Iris pigment epithelial cell (primary cell): ENCODE data around the gene RELN.
"Not testable (repeated sequence)": the region's sequence is repeated elsewhere in the genome, so short reads cannot be mapped to it uniquely, and the experiment has no call there.

Source experiments
- DNase-seq: peaks from one replicate; pipeline ENCODE4 v3.0.0-alpha.2; 2011; ENCODE audit warnings: low read depth

Gene RELN

DNA sequence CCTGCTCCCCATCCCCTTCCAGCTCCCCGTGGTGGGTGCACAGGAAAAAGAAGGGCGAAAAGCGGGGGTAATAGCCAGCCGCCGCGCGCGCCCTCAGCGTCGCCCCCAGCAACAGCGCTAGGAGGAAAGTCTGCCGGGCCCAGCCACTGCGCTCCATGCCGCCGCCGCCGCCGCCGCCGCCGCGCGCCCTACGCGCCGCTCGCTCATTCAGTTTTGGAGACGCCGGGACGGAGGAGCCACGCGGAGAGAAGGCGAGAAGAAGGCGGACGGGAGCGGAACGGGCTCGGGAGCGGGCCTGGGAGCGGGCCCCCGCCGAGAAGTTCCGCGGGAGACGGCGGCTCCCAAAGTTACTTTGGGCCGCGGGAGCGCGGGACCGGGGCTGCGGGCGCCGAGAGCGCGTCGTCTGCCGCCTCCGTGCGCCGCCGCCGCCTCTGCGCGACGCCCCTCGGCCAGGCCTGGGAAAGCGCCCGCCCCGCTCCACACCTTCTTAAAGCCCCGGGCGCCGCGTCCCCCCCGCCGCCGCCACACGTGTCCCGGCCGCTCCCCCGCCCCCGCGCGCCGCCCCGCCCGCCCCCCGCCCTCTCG lies at the start of gene RELN:
Gene RELN (minus strand): TSS at position 459 of the 585 bp plus-strand sequence. CDS start 302 bp downstream, at position 157.
- DNase-seq = peak; percentile 34

DNA sequence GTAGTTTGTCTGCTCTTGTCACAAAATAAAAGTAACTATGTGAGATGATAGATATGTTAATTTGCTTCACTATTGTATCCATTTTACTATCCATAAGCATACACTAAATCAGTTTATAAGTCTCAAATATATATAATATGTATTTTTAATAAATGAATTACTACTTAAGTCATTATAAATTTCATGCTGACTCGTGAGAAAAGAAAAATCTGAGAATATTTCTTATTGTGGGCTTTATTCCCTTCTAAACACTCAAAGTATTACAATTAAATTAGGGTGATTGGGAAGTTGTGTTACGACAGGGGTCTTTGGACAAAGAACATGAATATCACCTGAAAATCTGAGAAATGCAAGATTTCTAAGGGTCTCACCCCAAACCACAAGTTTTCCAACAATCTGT lies 48.7 kb upstream of the RELN start:
- DNase-seq = no peak

DNA sequence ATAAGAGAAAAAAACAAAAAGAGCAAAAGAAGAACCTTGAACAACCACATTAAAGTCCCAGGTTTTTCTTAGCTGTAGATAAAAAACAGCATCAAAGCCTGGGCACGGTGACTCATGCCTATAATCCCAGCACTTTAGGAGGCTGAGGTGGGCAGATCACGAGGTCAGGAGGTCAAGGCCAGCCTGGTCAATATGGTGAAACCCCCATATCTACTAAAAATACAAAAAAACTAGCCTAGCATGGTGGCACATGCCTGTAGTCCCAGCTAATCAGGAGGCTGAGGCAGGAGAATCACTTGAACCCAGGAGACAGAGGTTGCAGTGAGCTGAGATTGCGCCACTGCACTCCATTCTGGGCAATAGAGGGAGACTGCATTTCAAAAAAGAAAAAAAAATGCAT lies 47.4 kb upstream of the RELN start:
- not testable (repeated sequence) for DNase-seq

- no peak for DNase-seq
Measured at GRCh38 chr7:104035351-104035750, 45.9 kb upstream of the RELN start.

GRCh38 chr7:104034679-104035078 lies 45.2 kb upstream of the RELN start:
- DNase-seq = no peak

- no peak for DNase-seq
Measured at GRCh38 chr7:104033837-104034236, 44.4 kb upstream of the RELN start.

- no peak for DNase-seq
Measured at GRCh38 chr7:104032486-104032885, 43.0 kb upstream of the RELN start.

GRCh38 chr7:104029765-104030164 lies 40.3 kb upstream of the RELN start:
- no peak for DNase-seq

DNA sequence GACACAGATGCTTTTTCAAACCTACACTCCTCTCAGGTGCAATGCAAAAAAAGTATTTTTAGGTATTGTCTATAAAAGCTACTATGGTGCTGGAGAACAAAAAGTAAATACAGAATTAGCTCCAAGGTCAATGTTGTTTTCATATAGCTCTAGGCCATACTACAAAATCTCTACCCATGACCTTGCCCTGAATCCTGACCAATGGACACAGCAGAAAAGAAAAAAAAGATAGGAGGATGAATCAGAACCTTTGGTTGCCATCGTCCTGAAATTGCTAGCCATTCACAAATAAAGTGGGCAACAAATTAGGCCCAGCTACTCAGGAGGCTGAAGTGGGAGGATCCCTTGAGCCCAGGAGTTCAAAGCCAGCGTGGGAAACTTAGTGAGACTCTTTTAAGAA lies 35.2 kb upstream of the RELN start:
- DNase-seq = no peak

GRCh38 chr7:104023100-104023499 lies 33.6 kb upstream of the RELN start:
- no peak for DNase-seq

- no peak for DNase-seq
Measured at GRCh38 chr7:104018425-104018824, 29.0 kb upstream of the RELN start.

DNA sequence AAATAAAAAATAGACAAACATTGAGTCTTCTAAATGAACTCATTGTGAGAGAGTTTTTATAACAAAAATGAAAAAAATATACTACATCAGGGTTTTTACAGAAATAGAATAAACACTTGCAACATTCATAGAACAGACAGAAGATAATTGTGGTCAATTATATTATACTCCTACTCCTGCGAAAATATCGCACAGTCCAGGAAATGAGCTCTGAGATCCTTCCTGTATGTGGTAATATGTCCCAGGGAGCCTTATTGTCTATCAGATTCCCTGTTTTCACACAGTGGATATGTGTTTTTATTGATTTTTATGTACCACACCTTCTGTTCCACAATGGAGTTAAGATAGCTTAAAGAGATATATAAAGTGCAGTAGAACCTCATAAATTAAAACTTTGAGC lies 27.5 kb upstream of the RELN start:
- DNase-seq = no peak

DNA sequence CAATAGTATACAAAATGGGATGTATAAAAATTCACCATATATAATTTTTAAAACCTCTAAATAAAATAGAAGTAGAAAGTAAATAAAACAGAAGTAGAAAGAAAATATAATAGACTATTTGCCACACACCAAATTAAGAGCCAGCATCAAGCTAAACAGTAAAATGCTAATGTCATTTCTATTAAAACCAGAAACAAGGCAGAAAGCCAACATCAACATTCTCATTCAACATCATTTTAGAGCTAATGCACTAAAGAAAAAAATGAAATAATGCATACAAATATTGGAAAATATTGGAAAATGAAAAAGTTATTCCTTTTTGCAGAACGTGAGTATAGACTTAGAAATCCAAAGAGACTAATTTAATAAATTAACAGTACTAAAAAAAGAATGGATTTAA lies 23.4 kb upstream of the RELN start:
- no peak for DNase-seq

DNA sequence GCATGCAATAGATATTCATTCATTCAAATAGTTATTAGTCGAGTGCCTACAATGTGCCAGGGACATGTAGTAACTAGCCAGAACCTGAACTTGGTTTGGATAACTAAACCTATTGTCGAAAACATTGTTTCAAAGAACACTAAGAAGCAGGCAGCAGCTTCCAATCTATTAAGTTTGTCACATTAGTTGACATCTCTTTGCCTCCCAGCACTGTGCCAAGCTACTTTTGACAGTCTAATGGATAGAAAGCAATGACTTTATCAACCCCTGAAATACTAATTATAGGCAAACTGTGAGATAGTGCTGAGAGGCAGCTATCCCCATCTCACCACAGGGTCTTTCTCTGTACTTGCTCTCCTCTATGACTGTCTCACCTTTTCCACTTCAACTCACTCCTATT lies 22.4 kb upstream of the RELN start:
- DNase-seq = no peak

GRCh38 chr7:104010052-104010909 lies 20.8 kb upstream of the RELN start:
- DNase-seq = no peak

DNA sequence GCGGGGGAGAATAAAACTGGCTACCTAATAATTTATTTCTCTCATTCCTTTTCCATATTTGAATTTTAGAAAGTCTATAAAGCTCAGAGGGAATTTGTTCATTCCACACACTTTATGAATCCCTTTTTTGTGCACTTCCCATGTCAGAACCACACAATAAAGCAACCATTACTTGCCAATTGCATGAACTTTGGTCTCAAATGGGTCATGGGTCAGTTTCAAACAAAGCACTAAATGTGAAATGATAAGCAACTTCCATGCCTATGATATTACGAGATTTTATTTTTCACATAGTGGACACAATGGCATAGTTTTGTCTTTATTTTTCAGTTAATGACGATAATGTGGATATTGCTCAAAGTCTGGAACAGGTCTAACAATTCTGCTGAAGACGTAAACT lies 18.6 kb upstream of the RELN start:
- DNase-seq = no peak

GRCh38 chr7:104007614-104008013 lies 18.2 kb upstream of the RELN start:
- no peak for DNase-seq

GRCh38 chr7:104005197-104005596 lies 15.7 kb upstream of the RELN start:
- DNase-seq = peak; percentile 27

GRCh38 chr7:103996639-103997038 lies 7.2 kb upstream of the RELN start:
- no peak for DNase-seq

- DNase-seq = no peak
Measured at GRCh38 chr7:103996017-103996551, 6.6 kb upstream of the RELN start.

DNA sequence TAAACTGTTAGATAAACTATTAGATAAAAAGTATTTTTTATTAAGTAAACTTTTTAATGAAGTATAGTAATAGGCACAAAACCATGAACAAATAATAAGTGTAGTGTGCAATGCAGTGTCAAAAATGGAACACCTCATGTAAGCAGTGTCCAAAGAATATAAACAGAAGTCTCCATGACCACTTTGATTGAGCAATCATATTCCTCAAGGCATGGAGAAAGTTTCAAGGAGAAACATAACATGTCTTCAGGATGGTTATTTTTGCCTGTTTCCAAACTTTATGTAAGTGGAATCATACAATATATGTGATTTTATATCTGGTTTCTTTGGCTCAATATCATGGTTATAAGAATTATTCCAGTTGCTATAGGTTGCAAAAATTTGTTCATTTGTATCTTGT lies 6.1 kb upstream of the RELN start:
- no peak for DNase-seq

DNA sequence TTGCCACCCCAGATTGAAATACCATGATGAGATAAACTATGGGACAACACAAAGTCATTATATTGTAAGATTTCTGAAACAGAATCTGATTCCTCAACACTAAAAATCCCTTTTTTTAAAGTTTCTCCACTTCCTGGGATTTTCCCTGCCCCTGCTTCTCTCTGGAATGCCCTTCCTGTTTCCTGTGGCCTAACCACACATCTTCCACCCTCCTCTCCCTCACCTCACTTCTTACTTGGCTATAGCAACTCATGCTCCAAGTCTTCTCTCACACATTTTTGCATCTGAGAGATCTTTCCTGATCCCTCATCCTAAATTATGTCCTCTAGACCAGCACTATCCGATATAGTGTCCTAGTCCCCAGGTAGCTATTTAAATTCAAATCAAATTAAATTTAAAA lies 4.1 kb upstream of the RELN start:
- no peak for DNase-seq

DNA sequence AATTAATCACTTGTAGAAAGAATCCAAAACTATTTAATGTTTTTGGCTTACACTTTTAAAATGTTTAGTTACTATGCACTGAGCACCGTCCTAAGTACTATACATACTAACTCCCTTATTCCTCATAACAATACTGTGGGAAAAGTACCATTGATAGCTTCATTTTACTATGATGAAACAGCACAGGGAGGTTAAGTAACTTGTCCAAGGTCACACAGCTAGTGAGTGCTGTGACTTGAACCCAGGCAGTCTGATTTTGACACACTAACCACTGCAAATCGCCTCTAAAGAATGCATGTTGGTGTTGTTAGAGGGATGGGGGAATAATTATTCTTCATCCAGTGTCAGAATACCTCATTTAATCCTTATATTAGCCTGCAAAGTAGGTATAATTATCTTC lies 1.9 kb upstream of the RELN start:
- no peak for DNase-seq

- DNase-seq = no peak
Measured at GRCh38 chr7:103990991-103991390, 1.5 kb upstream of the RELN start.
